Measurements from ENCODE around the gene TMTC1. TPM values are rescaled to one million over a fixed set of nuclear protein-coding genes. Genes with fewer than 3 reads are reported as not detected.
A peak's percentile ranks its signal among the peaks of the same experiment; 100 is the strongest.

TMTC1 gene
- total RNA-seq, 4 donors from 2014 or later, result 7.4 to 25.6 (median 15.4) TPM

GRCh38 chr12:29612912-29613311, 170.8 kb downstream of the TMTC1 start:
- no peaks in the 10 kb centered on the region for H3K36me3 ChIP-seq
- TF ChIP-seq POLR2A (IDR thresholded peaks at IDR 0.05), result no peak
- no peak for TF ChIP-seq CTCF (IDR thresholded peaks at IDR 0.05)
- no peaks in the 10 kb centered on the region for H3K9me3 ChIP-seq
- no peak overlapping the region for H3K4me3 ChIP-seq
- DNase-seq, result no peak
- H3K4me1 ChIP-seq, result no peaks in the 10 kb centered on the region
- H3K27me3 ChIP-seq, result no peaks in the 10 kb centered on the region
- H3K27ac ChIP-seq, result no peak overlapping the region

GRCh38 chr12:29611906-29612305, 171.8 kb downstream of the TMTC1 start:
- Histone ChIP-seq H3K9me3 (no peaks in the 10 kb centered on the region), H3K27ac (no peak overlapping the region), H3K4me1 (no peaks in the 10 kb centered on the region), H3K27me3 (no peaks in the 10 kb centered on the region), H3K4me3 (no peak overlapping the region), H3K36me3 (no peaks in the 10 kb centered on the region)
- no peak for DNase-seq
- TF ChIP-seq CTCF (IDR thresholded peaks at IDR 0.05) (peak in 1 of 6 experiments; percentile 7), POLR2A (IDR thresholded peaks at IDR 0.05) (no peak)

- no peaks in the 10 kb centered on the region for H3K4me1 ChIP-seq
- no peak overlapping the region for H3K4me3 ChIP-seq
- no peaks in the 10 kb centered on the region for H3K9me3 ChIP-seq
- no peak for DNase-seq
- H3K36me3 ChIP-seq, result no peaks in the 10 kb centered on the region
- no peaks in the 10 kb centered on the region for H3K27me3 ChIP-seq
- no peak overlapping the region for H3K27ac ChIP-seq
- TF ChIP-seq POLR2A (IDR thresholded peaks at IDR 0.05), result no peak
- TF ChIP-seq CTCF (IDR thresholded peaks at IDR 0.05), result no peak
These were observed 173.1 kb downstream of the TMTC1 start for GRCh38 chr12:29610473-29611170.

GRCh38 chr12:29609431-29610215, 174.1 kb downstream of the TMTC1 start:
- Histone ChIP-seq H3K27ac (no peak overlapping the region), H3K9me3 (no peaks in the 10 kb centered on the region), H3K4me1 (no peaks in the 10 kb centered on the region), H3K36me3 (no peaks in the 10 kb centered on the region), H3K4me3 (no peak overlapping the region), H3K27me3 (no peaks in the 10 kb centered on the region)
- DNase-seq, result no peak
- TF ChIP-seq POLR2A (IDR thresholded peaks at IDR 0.05), result no peak
- TF ChIP-seq CTCF (IDR thresholded peaks at IDR 0.05), result no peak

GRCh38 chr12:29608581-29608980, 175.2 kb downstream of the TMTC1 start:
- H3K4me1 ChIP-seq, result no peaks in the 10 kb centered on the region
- H3K9me3 ChIP-seq, result no peaks in the 10 kb centered on the region
- H3K27me3 ChIP-seq, result no peaks in the 10 kb centered on the region
- no peak for TF ChIP-seq CTCF (IDR thresholded peaks at IDR 0.05)
- TF ChIP-seq POLR2A (IDR thresholded peaks at IDR 0.05), result no peak
- H3K4me3 ChIP-seq, result no peak overlapping the region
- H3K27ac ChIP-seq, result no peak overlapping the region
- H3K36me3 ChIP-seq, result no peaks in the 10 kb centered on the region
- DNase-seq, result no peak
